Cardiac fibroblast (primary cell): ENCODE data around the gene SLC16A2.

Experiments used
- DNase-seq, 2 donors: peaks; one replicate each; pipeline versions ENCODE4 v3.0.0 to v3.0.0-alpha.2; 2010; ENCODE audit warnings: low read depth in 2 of 2
- H3K4me3 ChIP-seq, 2 donors: replicated peaks in 1 of 2; 1 replicate in 1 of 2; 2 replicates in 1 of 2; pipeline ENCODE4 v1.5.1; 2011; ENCODE audit warnings: low read depth in 2 of 2, low read length in 2 of 2, mild to moderate bottlenecking in 2 of 2, moderate library complexity in 1 of 2
- TF ChIP-seq, protein P1 (sequence below): IDR thresholded peaks from one replicate; pipeline ENCODE4 v1.5.1; 2011; ENCODE audit warnings: low read depth, mild to moderate bottlenecking, low read length, inconsistent platforms

The SLC16A2 gene

DNA sequence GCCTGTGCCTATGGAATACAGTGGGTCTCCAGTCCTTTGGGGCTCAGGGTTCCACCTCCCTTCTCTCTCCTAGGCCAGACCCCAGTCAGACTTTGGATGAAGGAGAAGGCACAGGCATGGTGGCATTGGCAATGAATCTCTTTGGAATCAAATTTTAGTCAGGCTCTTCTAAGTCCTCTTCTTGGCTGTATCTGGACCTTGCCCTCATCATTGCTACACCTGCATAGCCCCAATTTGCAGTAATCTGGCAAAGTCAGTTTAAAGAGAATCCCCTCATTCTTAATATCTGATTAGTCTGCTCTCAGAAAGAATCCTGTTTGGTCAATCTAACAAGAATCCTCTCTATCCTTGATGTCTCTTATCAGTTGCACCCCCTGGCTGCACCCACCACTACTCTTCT, 77.6 kb downstream of the SLC16A2 start:
- H3K4me3 ChIP-seq: no peak overlapping the region
- no peak for DNase-seq
- TF ChIP-seq, protein P1, sequence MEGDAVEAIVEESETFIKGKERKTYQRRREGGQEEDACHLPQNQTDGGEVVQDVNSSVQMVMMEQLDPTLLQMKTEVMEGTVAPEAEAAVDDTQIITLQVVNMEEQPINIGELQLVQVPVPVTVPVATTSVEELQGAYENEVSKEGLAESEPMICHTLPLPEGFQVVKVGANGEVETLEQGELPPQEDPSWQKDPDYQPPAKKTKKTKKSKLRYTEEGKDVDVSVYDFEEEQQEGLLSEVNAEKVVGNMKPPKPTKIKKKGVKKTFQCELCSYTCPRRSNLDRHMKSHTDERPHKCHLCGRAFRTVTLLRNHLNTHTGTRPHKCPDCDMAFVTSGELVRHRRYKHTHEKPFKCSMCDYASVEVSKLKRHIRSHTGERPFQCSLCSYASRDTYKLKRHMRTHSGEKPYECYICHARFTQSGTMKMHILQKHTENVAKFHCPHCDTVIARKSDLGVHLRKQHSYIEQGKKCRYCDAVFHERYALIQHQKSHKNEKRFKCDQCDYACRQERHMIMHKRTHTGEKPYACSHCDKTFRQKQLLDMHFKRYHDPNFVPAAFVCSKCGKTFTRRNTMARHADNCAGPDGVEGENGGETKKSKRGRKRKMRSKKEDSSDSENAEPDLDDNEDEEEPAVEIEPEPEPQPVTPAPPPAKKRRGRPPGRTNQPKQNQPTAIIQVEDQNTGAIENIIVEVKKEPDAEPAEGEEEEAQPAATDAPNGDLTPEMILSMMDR: no peak

DNA sequence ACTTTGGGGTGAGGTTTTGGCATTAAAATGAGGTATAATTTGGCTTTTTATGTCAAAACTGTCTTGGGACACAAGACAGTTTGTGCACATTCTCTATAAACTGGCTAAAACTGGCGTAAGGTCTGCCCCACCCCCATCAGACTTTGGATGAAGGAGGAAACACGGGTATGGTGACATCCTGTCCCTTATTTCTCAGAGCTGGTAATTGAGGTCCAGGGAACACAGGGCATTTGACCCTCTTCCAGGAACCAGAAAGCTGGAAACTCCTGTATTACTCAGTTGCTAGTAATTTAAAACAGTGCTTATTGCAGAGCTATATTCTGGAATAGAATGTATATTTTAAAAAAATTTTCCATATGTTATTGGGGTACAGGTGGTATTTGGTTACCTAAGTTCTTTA, 78.8 kb downstream of the SLC16A2 start:
- TF ChIP-seq, protein P1: no peak
- no peak overlapping the region for H3K4me3 ChIP-seq
- no peak for DNase-seq

DNA sequence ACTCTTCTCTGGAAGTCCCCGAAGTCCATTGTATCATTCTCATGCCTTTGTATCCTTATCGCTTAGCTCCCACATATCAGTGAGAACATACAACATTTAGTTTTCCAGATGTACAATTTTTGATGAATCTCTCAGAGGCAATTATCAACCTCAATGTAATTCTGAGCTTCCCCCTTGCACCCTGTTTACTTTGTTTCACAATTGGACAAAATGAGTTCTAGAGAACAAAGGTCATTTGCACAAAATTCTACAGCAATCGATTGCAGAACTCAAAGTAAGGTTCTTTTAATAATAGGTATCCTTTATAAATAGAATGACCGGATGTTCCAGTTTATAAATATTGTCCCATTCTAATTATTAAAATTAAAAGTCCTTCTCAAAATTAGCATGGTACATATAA, 79.3 kb downstream of the SLC16A2 start:
- TF ChIP-seq, protein P1: no peak
- no peak for DNase-seq
- H3K4me3 ChIP-seq: no peak overlapping the region

DNA sequence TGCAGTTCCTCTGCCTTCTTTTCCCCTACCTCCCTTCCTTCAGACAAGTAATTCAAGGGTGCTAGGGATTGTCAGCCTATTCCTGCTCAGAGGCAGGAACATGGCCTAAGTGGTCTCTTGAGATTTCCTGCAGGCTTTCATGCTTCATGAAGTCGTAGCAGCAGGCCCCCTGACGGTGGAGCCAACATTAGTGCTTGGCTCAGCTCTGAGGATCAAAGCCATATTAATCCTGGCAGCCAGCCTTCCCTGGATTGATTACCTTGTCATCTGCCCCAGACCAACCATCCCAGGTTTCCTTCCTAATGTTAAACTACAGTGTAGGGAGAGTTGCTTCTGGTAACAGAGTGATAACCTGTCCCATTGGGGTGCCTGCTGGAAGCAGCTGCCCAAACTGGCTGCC, 84.1 kb downstream of the SLC16A2 start:
- TF ChIP-seq, protein P1: no peak
- no peak for DNase-seq
- H3K4me3 ChIP-seq: no peak overlapping the region

DNA sequence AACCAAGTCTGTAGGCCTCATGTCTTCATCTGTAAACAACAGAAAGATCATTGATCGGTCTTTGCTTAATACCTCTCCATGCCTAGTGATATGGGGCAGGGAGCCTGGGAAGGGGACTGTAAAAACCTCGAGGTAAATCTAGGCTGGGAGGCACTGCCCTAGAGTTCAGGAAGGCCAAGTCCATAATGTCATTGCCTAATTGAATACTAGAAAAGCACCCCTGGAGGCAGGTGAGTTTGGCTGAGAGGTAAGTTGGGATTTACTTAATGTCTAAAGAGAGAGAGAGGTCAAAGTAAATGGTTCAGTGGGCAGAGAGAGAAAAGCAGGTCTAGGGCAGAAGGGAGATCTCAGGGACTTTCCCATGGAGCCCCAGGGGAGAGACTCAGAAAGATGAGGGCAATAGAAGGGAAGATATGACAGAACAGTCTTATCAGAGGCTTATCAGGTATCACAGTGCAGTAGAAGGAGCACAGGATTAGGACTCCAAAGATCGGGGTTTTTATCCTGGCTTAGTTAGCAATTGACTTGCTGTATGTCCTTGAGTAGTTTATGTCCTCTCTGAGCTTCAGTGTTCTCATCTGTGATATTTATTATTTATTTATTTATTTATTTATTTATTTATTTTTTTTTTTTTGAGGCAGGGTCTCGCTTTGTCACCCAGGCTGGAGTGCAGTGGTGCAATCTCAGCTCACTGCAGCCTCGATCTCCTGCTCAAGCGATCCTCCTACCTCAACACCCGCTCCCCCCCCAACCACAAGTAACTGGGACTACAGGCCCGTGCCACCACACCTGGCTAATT, 85.2 kb downstream of the SLC16A2 start:
- no peak overlapping the region for H3K4me3 ChIP-seq
- TF ChIP-seq, protein P1: no peak
- DNase-seq: no peak

DNA sequence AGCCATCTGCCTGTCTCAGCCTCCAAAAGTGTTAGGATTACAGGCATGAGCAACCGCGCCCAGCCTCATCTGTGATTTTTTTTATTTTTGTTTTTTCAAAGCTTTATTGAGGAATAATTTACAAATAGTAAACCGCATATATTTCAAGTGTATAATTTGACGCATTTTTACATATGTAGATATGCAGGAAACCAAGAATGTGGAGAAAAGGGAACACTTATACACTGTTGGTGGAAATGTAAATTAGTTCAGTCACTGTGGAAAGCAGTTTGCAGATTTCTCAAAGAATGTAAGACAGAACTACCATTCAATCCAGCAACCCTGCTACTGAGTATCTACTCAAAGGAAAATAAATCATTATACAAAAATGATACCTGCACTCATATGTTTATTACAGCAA, 85.9 kb downstream of the SLC16A2 start:
- DNase-seq: no peak
- H3K4me3 ChIP-seq: no peak overlapping the region
- TF ChIP-seq, protein P1: no peak

DNA sequence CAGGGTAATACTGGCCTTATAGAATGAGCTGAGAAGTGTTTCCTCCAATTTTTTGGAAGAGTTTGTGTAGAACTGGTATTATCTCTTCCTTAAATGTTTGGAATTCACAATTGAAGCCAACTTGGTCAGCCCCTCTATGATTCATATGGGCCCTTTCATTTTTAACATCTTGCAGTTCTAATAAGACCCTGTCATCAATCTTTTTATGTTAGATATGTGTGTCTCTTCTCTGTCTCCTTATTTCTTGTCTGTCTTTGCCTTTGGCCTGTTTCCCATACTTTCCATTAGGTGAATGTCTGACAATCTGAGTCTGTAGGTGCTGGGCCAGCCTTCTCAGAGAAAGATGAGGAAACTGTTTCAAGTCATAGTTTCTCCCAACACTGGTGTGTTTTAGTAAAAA, 88.7 kb downstream of the SLC16A2 start:
- TF ChIP-seq, protein P1: no peak
- DNase-seq: peak in 1 of 2 donors; percentile 45
- no peak overlapping the region for H3K4me3 ChIP-seq
